Activated T-cell treated with anti-CD3 and anti-CD28 coated beads, Interleukin-2, amount 50 U/mL, for 24 hours (primary cell): Measurements from ENCODE around the gene MRS2.
"Not testable (repeated sequence)": the region's sequence is repeated elsewhere in the genome, so short reads cannot be mapped to it uniquely, and the experiment has no call there.

Experiments
- DNase-seq: peaks from one replicate; pipeline ENCODE4 v3.0.0-alpha.2; 2020
- H3K27ac Mint-ChIP-seq: 2 replicates; pipeline ENCODE4 v1.8.0; 2020; ENCODE audit warnings: mild to moderate bottlenecking, mixed read lengths
- H3K27me3 Mint-ChIP-seq: 2 replicates; pipeline ENCODE4 v1.8.0; 2020; ENCODE audit warnings: mixed read lengths
- H3K36me3 Mint-ChIP-seq: 2 replicates; pipeline ENCODE4 v1.8.0; 2020; ENCODE audit warnings: low read depth, mixed read lengths
- H3K4me1 Mint-ChIP-seq: 2 replicates; pipeline ENCODE4 v1.8.0; 2020; ENCODE audit warnings: low read depth, mixed read lengths
- H3K4me3 Mint-ChIP-seq: 2 replicates; pipeline ENCODE4 v1.8.0; 2020; ENCODE audit warnings: mild to moderate bottlenecking, moderate library complexity, mixed read lengths
- H3K9me3 Mint-ChIP-seq: 2 replicates; pipeline ENCODE4 v1.8.0; 2020; ENCODE audit warnings: mixed read lengths

The MRS2 gene

DNA sequence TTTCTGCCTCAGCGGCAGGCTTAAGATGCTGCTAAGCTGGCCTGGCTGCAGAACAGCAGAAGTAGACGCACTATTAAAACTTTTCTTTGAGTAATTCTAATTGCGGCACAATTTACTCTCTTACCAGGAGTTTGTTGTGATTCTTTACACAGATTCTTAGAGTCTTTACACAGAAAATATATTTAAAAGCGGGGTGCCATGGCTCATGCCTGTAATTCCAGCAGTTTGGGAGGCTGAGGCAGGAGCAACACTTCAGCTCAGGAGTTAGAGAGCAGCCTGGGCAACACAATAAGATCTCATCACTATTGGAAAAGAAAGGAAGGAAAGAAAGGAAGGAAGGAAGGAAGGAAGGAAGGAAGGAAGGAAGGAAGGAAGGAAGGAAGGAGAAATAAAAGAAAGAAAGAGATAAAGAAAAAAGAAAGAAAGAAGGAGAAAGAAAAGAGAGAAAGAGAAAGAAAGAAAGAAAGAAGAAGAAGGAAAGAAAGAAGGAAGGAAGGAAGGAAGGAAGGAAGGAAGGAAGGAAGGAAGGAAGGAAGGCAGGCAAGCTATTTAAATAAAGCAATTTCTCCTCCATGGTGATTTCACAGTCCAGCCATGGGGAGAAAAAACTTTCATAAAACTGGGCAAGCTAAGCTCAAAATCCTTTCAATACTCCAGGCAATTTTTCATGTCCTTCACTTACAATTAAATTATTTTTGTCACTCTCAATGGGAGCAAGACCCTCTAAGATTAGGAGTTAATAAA is 21.1 kb upstream of the MRS2 start:
- Mint-ChIP-seq H3K27ac (no peak overlapping the region), H3K27me3 (peaks cover 27% of the 10 kb centered on the region), H3K4me3 (no peak overlapping the region), H3K36me3 (no peaks in the 10 kb centered on the region), H3K9me3 (no peaks in the 10 kb centered on the region), H3K4me1 (no peaks in the 10 kb centered on the region)
- DNase-seq, result no peak

DNA sequence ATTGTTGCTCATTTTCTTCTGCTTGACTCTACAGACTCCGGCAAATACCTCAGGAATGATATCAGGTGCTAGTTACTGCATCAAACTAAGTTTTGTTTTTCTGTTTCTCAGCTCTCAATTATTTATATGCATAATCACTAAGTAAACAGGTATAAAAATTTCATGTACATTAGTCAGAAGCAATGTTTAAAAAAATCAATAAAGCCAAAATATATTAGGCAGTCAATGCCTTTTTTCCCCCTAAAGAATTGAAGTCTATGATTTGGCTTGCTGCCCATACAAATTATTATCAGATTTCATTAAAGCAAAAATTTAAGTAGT is 20.6 kb upstream of the MRS2 start:
- no peaks in the 10 kb centered on the region for H3K36me3 Mint-ChIP-seq

DNA sequence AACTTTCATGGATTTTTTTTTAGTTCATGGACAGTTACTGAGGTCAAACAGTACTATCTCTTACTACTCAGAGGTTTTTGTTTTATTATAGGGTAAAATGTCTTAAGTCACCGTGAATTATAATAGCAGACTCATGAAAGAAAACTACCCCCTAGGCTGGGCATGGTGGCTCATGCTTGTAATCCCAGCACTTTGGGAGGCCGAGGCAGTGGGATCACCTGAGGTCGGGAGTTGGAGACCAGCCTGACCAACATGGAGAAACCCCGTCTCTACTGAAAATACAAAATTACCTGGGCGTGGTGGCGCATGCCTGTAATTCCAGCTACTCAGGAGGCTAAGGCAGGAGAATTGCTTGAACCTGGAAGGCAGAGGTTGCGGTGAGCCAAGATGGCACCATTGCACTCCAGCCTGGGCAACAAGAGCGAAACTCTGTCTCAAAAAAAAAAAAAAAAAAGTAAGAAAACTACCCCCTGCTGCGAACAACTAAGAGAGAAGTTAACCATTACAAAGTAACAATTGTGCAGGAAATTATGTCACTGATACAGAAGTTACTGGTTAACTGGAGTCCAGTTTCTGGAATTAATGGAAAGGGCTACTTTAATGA is 19.7 kb upstream of the MRS2 start:
- H3K27ac Mint-ChIP-seq, H3K9me3 Mint-ChIP-seq, H3K36me3 Mint-ChIP-seq, H3K4me1 Mint-ChIP-seq, DNase-seq, H3K4me3 Mint-ChIP-seq: not testable (repeated sequence)
- peaks cover 26% of the 10 kb centered on the region for H3K27me3 Mint-ChIP-seq

More for the DNA sequence above, 20.6 kb upstream of the MRS2 start:
- Mint-ChIP-seq H3K27ac (no peak overlapping the region), H3K4me1 (no peaks in the 10 kb centered on the region), H3K4me3 (no peak overlapping the region), H3K27me3 (peaks cover 22% of the 10 kb centered on the region), H3K9me3 (no peaks in the 10 kb centered on the region)
- no peak for DNase-seq

DNA sequence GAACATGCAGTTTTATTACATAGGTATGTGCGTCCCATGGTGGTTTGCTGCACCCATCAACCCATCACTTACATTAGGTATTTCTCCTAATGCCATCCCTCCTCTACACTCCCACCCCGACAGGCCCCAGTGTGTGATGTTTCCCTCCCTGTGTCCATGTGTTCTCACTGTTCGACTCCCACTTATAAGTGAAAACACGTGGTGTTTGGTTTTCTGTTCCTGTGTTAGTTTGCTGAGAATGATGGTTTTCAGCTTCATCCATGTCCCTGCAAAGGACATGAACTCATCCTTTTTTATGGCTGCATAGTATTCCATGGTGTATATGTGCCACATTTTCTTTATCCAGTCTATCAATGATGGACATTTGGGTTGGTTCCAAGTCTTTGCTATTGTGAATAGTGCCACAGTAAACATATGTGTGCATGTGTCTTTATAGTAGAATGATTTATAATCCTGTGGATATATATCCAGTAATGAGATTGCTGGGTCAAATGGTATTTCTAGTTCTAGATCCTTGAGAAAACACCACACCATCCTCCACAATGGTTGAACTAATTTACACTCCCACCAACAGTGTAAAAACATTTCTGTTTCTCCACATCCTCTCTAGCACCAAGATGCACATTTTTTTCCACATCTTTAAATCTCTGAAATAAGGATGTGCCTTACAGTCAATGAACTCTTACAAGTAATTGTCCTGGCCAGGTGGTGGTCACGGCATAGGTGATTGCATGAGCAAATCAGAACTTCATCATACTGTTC is 18.2 kb upstream of the MRS2 start:
- H3K4me3 Mint-ChIP-seq, DNase-seq, H3K36me3 Mint-ChIP-seq, H3K9me3 Mint-ChIP-seq, H3K27ac Mint-ChIP-seq, H3K4me1 Mint-ChIP-seq: not testable (repeated sequence)
- H3K27me3 Mint-ChIP-seq, result peaks cover 25% of the 10 kb centered on the region

DNA sequence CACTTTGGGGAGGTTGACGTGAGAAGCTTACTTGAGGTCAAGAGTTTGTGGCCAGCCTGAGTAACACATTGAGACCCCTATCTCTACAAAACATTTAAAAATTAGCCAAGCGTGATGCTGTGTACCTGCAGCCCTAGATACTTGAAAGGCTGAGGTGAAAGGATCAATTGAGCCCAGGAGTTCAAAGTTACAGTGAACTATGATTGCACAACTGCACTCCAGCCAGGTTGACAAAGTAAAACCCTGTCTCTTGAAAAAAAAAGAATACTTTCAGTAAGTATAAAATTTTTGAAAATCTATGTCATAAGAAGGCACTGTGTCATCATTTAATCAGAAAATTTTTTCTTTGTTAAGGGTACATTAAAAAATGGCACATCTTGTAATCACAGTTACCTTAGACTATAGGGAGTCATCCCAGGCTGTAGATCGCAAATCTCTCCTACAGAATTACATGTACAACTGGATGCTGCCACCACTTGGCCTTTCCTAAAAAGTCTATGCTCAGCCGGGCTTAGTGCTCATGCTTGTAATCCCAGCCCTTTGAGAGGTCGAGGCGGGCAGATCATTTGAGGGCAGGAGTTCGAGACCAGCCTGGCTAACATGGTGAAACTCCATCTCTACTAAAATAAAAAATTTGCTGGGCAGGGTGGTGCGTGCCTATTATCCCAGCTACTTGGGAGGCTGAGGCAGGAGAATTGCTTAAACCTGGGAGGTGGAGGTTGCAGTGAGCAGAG is 17.0 kb upstream of the MRS2 start:
- H3K4me3 Mint-ChIP-seq, result no peak overlapping the region
- DNase-seq, result no peak
- H3K27ac Mint-ChIP-seq, result no peak overlapping the region
- no peaks in the 10 kb centered on the region for H3K4me1 Mint-ChIP-seq
- no peaks in the 10 kb centered on the region for H3K9me3 Mint-ChIP-seq
- no peaks in the 10 kb centered on the region for H3K36me3 Mint-ChIP-seq
- H3K27me3 Mint-ChIP-seq, result peaks cover 25% of the 10 kb centered on the region

DNA sequence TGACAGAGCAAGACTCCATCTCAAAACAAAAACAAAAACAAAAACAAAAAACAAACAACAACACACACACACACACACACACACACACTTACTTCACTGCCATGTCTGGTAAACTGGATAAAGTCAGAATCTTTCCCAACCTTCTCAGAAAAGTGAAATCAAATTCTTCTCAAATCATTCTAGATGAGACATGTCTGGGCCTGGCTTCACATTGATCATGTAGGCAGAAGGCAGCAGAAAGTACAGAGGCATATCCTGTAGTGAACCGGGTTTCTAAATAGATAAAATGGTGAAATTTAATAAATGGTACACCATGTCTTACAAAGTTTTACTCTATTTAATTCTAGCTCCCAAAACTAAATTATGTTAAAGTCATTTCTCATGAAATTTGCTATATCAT is 14.9 kb upstream of the MRS2 start:
- H3K4me1 Mint-ChIP-seq, result peaks cover 6% of the 10 kb centered on the region
- peaks cover 25% of the 10 kb centered on the region for H3K27me3 Mint-ChIP-seq
- DNase-seq, result no peak
- no peak overlapping the region for H3K4me3 Mint-ChIP-seq
- no peaks in the 10 kb centered on the region for H3K9me3 Mint-ChIP-seq
- H3K27ac Mint-ChIP-seq, result no peak overlapping the region
- no peaks in the 10 kb centered on the region for H3K36me3 Mint-ChIP-seq

DNA sequence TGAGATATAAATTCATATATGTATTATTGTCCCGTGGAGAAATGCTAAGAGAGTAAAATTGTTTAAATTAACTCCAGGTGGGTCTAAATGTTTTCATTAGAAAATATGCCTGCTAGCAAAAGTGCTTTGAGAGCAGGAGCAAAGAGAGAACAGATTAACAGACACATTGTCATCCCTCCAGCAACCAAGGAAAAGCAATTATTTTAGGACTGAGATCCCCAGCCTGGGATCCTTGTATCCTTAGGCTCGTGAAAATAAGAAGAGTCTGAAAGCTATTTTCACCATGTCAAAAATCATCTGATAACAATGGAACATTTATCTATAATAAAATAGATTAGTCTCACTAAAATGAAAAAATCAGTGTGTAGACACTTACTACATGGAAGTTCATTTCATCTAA is 11.5 kb upstream of the MRS2 start:
- Mint-ChIP-seq H3K27me3 (peaks cover 15% of the 10 kb centered on the region), H3K36me3 (no peaks in the 10 kb centered on the region), H3K9me3 (no peaks in the 10 kb centered on the region), H3K4me3 (no peak overlapping the region), H3K4me1 (peaks cover 6% of the 10 kb centered on the region), H3K27ac (no peak overlapping the region)
- no peak for DNase-seq

DNA sequence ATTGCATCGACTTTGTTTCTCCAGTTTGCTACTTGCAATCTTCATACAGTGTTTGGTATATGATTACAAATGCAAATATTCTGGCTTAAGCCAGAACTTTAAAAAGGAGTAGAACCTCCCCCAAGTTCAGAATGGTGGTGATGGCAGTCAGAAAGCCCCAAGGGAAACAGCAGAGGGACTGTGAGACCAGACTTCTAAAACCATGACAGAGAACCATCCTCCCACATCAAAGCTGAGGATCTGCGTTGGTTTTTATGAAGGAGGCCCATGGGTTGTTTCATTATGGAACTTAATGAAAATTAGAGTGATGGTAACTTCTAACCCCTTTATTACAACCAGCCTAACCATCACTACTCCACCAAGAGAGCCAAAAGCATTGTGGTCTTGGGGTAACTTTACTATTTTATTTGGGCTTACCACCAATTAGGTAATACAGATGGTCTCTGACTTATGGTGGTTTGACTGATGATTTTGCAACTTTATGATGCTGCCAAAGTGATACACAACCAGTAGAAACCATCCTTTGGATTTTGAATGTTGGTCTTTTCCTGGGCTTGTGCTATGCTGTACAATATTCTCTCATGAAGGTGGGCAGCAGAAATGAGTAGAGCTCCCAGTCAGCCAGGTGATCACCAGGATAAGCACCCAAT is 10.9 kb upstream of the MRS2 start:
- Mint-ChIP-seq H3K27ac (no peak overlapping the region), H3K4me3 (no peak overlapping the region), H3K27me3 (peaks cover 19% of the 10 kb centered on the region), H3K9me3 (peaks cover 4% of the 10 kb centered on the region), H3K36me3 (no peaks in the 10 kb centered on the region), H3K4me1 (peaks cover 6% of the 10 kb centered on the region)
- no peak for DNase-seq

DNA sequence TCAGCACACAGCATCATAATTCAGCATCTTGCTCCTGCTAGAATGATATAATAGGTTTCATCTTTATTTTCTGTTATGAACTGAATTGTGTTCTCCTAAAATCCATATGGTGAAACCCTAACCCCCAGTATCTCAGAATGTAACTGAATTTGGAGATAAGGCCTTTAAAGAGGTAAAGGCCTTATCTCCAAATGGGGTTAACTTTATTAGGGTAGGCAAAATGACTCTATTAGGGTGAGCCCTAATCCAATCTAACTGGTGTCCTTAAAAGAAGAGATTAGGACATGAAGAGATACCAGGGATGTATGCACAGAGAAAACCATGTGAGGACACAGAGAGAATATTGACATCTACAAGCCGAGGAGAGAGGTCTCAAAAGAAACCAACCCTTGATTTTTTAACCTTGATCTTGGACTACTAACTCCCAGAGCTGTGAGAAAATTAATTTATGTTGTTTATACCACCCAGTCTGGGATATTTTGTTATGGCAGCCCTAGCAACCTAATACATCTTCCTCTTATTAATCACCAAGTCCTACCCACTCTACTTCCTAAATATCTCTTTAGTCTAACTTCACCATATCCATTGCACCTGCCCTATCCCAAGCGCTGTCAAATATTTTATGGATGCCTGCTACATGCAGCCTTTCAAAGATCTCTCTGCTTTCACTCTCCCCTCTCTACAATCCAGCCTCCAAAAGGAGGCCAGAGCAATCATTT is 8.5 kb upstream of the MRS2 start:
- Mint-ChIP-seq H3K36me3 (no peaks in the 10 kb centered on the region), H3K9me3 (peaks cover 4% of the 10 kb centered on the region), H3K27ac (no peak overlapping the region), H3K4me3 (no peak overlapping the region), H3K4me1 (peaks cover 6% of the 10 kb centered on the region), H3K27me3 (peaks cover 29% of the 10 kb centered on the region)
- no peak for DNase-seq

DNA sequence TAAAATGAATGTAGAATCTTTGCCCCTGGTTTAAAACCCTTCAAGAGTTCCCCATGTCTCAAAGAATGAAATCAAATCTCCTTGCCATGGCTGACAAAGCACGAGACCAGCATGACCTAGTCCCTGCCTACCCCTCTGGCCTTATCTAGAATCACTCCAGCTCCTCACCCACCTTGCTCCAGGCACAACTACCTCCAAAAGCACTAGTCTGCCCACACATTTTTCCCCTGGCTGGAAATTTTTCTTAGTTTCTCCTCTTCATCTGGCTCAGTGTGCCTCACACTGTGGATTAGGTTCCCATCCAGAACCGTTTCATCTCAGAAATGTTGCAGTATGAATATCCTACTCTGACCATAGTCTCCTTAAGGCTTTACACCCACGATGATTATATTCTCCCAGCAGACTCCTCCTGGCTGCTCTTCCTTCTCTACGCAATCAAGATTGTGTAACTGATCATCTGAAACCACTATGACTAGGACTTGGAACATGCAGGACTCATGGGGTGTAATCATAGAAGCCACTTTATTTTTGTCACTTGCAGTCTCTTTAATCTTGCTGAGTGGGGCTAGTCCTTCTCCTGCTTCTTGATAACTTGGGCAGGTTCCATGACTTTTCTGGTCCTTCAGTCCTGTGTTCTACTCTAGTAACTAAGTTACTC is 7.8 kb upstream of the MRS2 start:
- peaks cover 6% of the 10 kb centered on the region for H3K4me1 Mint-ChIP-seq
- no peak overlapping the region for H3K27ac Mint-ChIP-seq
- peaks cover 36% of the 10 kb centered on the region for H3K27me3 Mint-ChIP-seq
- H3K36me3 Mint-ChIP-seq, result no peaks in the 10 kb centered on the region
- DNase-seq, result no peak
- peaks cover 4% of the 10 kb centered on the region for H3K9me3 Mint-ChIP-seq
- H3K4me3 Mint-ChIP-seq, result no peak overlapping the region

DNA sequence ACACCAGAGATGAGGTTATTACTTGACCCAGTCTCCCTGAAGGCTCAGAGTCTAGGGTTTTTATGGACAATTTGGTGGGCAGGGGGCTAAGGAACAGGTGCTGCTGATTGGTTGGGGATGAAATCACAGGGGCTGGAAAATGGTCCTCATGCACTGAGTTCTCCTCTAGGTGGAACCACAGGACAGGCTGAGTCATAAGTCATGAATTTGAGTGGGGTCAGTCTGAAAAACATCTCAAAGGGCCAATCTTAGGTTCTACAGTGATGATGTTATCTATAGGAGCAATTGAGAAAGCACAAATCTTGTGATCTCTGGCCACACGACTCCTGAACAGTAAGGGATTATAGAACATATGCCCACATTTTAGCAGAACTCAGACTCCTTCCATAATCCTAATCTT is 5.9 kb upstream of the MRS2 start:
- Mint-ChIP-seq H3K27ac (no peak overlapping the region), H3K36me3 (no peaks in the 10 kb centered on the region), H3K27me3 (peaks cover 47% of the 10 kb centered on the region), H3K9me3 (peaks cover 4% of the 10 kb centered on the region), H3K4me3 (no peak overlapping the region), H3K4me1 (peaks cover 12% of the 10 kb centered on the region)
- DNase-seq, result no peak

DNA sequence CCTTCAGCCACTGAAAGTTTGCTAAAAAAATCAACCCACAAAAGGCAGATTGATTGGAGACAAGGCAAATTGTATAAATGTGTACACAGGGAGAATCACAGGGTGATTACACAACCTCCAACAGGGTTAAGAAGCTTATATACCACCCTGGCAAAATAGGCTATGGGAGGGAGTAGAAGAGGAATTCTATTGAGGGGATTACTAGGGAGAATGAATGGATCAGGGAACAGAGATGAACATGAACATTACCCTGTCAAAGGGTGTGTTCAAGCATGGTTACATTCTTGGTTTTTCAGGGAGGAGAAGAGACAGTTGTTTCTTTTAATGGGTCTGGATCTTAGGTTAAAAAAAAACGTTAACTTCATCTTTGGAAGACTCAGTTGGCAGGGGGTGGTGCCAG is 5.1 kb upstream of the MRS2 start:
- no peak overlapping the region for H3K27ac Mint-ChIP-seq
- H3K4me1 Mint-ChIP-seq, result peaks cover 14% of the 10 kb centered on the region
- peaks cover 4% of the 10 kb centered on the region for H3K9me3 Mint-ChIP-seq
- H3K27me3 Mint-ChIP-seq, result peaks cover 47% of the 10 kb centered on the region
- no peaks in the 10 kb centered on the region for H3K36me3 Mint-ChIP-seq
- no peak for DNase-seq
- H3K4me3 Mint-ChIP-seq, result no peak overlapping the region
